GM21723 (cell line): ENCODE data around the gene DISP3.

Experiments used
- ATAC-seq: cut with Tn5 transposase; IDR thresholded peaks from one replicate; pipeline ENCODE4 v1.9.1; 2021; ENCODE audit warnings: mild to moderate bottlenecking, moderate library complexity; ENCODE audit not compliant: unreplicated experiment

DISP3 gene

DNA sequence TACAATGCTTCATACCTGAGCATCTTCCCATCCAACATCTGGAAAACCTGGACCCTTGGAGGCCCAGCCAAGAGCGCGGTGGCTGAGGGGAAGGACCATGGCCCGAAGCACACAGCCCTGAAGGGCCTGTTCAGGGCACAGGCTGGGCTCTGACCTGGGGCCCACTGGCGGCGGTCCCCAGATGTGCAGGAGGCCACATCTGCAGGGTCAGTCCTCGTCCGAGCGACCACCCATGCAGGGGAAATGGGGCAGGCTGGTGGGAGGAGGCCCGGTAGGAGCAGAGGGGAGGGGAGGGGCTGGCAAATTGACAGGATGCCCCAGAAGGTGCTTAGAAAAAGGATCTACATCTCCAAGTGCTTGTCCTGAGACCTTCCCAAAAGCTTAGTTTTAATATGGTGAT lies 59.9 kb downstream of the DISP3 start:
- ATAC-seq: no peak

DNA sequence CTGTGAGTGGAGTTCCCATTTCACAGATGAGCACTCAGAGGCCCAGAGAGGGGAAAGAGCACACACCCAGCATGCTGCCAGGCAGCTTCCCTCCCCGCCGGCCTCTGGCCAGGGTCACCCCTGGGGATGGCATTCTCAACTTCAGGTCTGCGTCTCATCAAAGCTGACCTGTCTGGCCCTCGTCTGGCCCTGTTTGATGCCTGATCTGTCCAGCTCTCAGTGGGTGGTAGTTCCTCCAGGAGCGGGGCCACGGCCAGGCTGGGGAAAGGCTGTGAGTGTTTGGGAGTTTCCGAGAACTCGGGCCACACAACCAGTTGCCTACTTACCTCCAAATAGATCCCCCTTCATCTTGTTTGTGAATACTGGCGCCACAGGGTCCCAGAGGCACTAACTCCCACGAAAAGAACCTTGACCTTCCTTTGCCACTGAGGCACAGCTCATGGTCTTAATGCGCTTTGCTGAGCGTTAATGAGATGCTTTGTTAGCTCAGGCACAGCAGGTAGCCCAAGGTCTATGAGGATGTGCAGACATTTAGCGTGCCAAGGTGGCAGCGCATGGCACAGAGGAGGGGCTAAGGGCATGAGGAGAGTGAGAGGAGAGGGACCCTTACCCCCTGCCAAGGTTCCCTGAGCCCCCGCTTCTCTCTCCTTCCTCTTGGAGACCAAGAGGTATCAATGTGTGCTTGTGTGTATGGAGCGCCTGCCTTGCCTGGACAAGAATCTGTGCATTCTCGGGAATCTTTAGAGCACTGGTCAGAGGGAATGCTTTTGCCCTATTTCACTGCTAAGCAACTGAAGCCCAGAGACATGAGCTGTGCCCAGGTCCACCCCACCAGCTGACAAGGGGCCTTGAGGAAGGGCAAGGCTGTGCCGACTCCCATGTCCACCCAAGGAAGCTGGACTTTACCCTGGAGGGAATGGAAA lies 61.2 kb downstream of the DISP3 start:
- ATAC-seq: no peak

DNA sequence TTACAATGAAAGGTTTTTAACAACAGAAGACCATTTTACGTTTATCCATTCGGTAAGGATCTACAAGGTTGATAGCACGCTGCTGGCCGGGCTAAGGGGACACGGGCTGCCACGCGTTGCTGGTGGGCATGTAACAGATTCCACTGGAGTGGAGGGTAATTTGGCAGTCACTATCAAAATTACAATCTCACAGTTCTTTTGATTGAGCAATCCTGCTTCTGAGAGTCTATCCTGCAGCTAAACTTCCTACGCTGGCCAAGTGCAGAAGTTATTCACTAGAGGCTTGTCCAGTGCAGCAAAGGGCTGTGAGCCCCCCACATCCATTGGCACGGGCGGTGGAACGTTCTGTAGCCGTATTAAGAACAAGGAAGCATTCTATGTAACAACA lies 61.8 kb downstream of the DISP3 start:
- no peak for ATAC-seq

- no peak for ATAC-seq
Measured at GRCh38 chr1:11541236-11541635, 62.3 kb downstream of the DISP3 start.

GRCh38 chr1:11541956-11542355 lies 63.0 kb downstream of the DISP3 start:
- no peak for ATAC-seq

- ATAC-seq: no peak
Measured at GRCh38 chr1:11543392-11543791, 64.4 kb downstream of the DISP3 start.

GRCh38 chr1:11543796-11544195 lies 64.8 kb downstream of the DISP3 start:
- ATAC-seq: no peak

DNA sequence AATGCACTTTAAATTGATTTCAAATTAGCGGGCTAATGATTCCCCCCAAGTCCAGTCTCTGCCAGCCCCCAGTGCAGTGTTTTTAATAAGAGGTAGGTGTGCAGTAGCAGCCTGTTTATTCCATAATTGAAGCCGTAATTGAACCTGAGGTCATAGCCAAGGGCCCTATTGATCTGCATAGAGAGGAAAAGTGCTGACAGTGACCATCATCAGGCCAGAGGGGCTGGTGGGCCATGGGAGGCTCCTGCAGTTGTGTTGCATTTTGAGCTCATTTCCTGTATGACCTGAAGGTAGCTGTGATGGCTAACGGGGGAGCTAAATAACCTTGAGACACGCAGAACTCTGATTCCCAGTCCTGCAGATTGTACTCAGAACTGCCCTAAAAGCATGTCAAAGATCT lies 67.5 kb downstream of the DISP3 start:
- ATAC-seq: no peak

- no peak for ATAC-seq
Measured at GRCh38 chr1:11550664-11551283, 71.8 kb downstream of the DISP3 start.

DNA sequence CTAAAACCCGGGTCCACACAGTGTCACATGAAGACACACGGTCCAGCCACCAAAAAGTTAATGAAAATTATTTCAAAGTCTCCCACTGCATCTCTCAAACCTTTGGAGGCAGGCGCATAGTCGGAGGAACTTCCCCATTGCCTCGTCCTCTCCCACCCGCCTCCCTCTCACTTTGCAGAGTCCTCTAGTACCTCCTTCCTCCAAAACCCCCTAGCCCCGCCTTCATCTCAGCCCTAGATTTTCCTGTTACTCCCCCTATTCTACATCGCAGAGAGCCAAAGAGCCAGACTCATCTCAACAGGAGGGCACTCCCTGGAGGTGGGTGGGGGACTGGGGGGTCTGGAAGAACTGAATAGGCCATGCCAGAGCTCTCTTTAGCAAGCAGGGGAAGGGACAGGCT lies 79.3 kb downstream of the DISP3 start:
- no peak for ATAC-seq

- no peak for ATAC-seq
Measured at GRCh38 chr1:11558871-11559590, 80.1 kb downstream of the DISP3 start.

- ATAC-seq: no peak
Measured at GRCh38 chr1:11559591-11559970, 80.6 kb downstream of the DISP3 start.

DNA sequence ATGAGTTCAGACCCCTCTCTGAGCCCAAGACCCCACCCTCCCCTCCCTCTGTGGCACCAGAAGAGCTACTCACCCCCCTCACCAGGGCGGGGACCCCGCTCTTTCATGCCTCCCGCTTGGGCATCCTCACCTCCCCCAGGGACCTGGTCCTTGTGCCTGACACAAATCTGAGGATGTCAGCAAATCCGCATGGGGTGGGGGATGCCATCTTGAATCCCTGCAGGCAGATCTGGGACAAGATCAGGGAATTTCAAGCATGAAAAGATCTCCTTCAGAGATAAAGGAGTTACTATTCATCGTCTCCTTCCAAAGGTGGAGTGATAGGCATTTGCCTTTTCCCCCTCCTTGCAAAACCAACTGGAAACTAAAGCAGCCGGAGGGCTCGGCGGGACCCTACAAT lies 81.1 kb downstream of the DISP3 start:
- ATAC-seq: no peak

DNA sequence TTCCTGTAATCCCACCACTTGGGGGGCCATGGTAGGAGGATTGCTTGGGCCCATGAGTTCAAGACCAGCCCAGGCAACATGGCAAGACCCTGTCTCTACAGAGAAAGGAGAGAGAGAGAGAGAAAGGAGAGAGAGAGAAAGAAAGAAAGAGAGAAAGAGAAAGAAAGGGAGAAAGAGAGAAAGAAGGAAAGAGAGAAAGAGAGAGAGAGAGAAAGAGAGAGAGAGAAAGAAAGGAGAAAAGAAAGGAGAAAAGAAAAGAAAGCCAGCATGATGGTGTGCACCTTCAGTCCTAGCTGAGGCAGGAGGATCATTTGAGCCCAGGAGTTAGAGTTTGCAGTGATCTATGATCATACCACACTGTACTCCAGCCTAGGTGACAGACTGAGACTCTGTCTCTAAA lies 82.8 kb downstream of the DISP3 start:
- ATAC-seq: no peak

DNA sequence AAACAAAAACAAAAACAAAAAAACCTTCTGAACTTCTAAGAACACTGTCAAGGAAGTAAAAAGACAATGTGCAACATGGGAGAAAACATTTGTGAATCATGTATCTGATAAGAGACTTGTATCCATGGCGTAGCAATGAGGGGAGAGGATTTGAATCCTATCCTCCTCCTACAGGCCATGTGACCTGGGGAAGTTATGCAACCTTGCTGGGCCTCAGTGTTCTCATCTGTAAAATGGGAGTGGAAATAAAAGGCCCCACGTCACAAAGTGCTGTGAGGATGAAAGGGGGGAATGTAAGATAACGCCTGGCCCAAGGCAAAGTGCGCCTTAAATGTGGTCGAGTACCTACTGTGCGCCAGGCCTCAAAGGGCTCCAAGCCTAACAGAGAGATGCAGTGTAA lies 83.7 kb downstream of the DISP3 start:
- no peak for ATAC-seq

- no peak for ATAC-seq
Measured at GRCh38 chr1:11563560-11564069, 84.7 kb downstream of the DISP3 start.

DNA sequence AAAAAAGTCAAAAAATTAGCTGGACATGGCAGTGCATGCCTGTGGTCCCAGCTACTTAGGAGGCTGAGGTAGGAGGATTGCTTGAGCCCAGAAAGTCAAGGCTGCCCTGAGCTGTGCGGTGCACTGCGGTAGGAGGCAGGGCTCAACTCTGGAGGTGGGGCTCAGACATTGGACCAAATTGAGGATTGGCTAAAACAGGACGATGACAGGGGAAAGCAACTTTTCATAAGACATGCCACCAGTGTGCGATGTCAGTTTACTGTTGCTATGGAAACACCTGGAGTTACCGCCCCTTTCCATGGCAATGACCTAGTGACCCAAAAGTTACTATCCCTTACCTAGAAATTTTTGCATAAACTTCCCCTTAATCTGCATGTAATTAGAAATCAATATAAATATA lies 85.3 kb downstream of the DISP3 start:
- no peak for ATAC-seq

DNA sequence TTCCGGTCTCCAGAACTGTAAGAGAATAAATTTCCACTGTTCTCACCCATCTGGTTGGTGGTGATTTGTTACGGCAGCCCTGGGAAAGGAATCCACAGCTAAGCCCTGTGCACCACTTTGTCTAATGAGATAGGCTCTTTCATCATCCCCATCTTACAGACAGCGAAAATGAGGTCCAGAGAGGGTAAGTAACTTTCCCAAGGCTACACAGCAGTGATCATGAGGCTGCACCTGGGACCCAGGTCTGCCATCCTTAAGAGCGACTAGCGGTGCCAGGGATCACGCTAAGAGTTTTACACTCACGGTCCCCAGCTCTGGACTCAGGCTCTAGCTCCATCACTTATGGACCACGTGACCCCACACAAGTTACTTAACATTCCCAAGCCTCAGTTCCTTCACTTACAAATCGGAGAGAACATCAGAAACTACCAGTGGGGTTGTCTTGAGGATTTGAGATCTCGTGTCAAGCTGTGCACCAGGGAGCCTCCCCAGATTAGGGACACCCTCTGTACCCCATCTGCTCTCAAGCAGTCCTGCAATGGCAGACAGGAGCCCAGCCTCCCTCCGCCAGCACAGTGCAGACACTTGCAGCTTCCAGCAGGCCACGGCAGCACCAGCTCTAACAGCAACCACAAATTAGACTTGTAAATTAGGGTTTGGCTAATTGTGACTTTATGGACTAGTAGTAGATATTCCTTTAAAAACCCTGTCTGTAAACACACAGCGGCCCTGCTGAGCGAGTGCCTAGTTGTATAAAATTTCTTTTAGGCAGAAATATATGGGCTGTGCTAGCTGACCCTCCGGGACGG lies 87.3 kb downstream of the DISP3 start:
- ATAC-seq: no peak

- ATAC-seq: no peak
Measured at GRCh38 chr1:11567244-11568065, 88.5 kb downstream of the DISP3 start.

DNA sequence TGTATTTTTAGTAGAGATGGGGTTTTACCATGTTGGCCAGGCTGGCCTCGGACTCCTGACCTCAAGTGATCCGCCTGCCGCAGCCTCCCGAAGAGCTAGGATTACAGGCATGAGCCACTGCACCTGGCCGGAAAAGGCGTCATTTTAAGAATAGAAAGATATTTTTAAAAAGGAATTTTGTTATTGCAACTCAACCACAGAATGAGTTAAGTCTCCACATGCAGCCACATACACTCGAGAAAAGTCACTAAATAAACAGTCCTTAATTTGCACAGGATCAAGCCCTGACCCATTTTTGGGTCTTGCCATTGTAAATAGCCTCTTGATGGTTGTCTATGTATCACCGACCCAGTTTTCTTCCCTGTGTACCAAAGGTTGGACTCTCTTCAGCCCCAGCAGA lies 89.7 kb downstream of the DISP3 start:
- ATAC-seq: no peak
